Measurements from ENCODE around the gene AP4M1.
"Not testable (repeated sequence)": the region's sequence is repeated elsewhere in the genome, so short reads cannot be mapped to it uniquely, and the experiment has no call there.

The AP4M1 gene

DNA sequence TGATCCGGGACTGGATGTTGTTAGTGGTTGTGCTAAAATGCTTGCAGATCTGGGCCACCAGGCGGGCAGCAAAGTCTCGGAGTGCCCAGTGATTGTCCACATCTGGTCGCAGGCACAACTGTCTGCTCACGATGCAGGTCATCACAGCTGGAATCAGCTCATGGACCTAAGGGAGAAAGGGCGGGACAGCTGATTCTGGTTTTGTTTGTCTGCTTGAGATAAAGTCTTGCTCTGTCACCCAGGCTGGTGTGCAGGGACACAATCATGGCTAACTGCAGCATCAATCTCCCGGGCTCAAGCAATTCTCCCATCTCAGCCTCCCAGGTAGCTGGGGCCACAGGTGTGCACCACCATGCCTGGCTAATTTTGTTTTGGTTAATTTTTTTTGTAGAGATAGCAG lies 9.7 kb downstream of the AP4M1 start:
- no peak for DNase-seq

DNA sequence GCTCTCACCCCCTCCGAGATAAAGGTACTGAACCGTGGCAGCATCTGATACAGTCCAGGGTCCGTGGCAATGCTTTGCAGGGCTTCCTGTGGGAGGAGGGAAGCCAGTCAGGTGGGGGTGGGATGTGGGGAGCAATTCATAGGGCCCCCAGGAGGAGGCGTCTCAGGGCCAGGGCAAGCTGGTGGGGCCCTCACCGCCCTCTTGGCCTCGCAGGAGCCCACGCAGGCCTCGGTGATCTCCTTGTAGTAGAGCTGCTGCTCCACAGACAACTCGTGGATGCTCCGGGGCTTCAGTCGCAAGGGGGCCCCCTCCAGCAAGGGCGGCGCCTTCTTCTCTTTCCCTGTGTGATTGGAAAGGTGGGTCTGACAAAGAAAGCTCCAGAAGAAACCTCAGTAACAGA lies 10.5 kb downstream of the AP4M1 start:
- no peak for DNase-seq

DNA sequence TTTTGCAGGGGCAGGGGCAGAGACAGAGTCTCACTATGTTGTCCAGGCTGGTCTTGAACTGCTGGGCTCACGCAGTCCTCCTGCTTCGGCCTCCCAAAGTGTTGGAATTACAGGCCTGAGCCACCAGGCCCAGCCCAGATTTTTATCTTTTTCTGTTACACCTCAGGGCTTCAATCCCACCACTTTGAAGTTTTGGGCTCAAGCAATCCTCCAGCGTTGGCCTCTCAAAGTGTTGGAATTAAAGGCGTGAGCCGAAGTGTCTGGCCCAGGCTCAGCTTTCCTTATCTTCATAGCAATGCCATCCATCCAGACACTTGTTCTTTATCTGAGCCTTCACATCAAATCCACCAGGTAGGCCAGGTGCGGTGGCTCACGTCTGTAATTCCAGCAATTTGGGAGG lies 13.6 kb downstream of the AP4M1 start:
- no peak for DNase-seq

DNA sequence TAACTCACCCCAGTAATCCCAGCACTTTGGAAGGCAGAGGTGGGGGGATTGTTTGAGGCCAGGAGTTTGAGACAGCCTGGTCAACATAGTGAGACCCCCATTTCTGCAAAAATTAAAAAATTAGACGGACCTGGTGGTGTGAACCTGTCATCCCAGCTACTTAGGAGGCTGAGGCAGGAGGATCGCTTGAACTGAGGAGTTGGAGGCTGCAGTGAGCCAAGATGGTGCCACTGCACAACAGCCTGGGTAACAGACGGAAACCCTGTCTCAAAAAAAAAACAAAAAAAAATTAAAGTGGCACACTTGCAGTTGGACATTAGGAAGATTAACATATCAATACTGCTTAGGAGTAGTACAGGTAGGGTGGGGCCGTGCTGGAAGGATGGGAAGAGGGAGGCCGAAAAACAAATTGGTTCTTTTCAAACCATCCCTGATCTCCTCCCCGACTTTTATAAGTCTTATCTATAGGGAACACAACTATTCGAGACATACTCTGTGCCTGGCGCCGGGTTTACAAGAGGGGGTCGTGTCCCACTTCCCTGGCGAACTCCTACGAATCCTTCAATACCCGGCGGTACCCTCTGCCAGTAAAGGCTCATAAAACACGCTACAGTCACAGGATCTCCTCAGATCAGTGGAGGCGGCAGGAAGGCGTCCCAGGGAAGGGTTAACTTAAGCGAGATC lies 17.1 kb downstream of the AP4M1 start:
- no peak for DNase-seq

DNA sequence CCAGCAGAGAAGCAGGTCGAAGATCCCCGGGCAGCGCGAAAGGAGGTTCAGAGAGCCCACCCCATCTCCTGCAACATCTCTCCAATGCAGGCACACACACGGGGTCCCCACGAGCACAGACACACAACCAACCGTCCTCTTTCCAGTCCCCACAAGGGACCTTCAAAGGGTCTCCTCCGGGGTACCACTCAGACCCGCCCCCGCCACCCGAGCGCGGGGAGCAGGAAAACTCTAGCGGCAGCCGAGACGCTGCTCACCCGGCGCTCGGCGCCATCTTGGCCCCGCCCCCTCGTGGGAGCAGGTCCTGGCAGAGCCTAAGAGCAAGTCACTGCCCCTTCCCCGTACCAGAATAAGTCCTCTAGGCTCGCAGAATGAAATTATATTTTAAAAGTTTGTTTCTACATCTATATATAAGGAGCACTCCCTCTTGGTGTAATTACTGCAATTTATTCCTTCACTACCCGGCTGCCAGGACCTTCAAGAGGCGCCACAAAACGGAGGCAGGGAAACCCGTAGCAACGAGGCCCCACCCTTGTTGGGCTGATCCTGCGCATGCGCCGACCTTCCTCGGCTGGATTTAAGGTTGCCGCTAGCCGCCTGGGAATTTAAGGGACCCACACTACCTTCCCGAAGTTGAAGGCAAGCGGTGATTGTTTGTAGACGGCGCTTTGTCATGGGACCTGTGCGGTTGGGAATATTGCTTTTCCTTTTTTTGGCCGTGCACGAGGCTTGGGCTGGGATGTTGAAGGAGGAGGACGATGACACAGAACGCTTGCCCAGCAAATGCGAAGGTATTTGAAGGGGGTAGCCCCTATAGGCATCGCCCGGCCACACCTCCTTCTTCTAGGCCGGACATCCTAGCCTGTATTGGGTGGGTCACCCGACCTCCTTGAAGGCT lies 17.9 kb downstream of the AP4M1 start, which contains the start of the genes CNPY4 and TAF6:
Gene CNPY4 (plus strand): TSS at position 563 of the 898 bp plus-strand sequence. CDS start 111 bp downstream, at position 674.
Gene TAF6 (minus strand): TSS at position 287 of the 898 bp plus-strand sequence. CDS start 5,149 bp downstream, outside the sequence.
- DNase-seq: peak; percentile 97

DNA sequence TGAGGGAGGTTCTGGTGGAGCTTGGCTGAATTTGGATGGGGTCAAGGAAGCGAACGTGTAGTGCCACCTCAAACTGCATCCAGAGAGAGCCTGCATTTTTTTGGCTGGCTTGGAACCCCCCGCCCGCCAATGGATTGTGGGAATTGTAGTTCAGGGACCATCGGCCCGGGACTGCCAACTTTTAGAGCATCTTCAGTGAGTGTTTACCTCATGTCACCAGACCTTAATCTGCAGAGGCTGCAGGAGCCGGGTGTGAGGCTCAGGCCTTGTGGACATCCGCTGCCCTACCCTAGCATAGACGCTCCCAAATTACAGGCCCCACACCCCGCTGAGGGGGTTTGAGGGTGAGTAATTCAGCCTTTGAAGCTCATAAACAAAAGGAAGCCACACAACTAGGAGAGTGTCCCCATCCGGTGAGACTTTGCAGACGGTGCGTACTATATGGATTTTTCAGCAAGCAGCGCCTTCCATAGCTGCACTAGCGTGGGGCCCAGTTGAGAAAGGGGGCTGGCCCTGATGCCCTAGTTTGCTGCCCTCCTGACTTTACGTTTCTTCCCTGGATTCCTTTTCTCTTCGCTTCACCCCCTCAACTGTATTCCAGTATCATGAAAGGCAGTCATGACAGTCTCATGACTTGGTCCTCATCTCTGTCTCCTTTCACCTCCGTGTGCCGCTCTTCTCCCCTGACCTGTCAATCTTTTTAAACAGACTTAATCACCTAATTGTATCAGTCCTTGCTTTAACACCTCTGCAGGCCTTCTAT lies 18.7 kb downstream of the AP4M1 start:
- peak; percentile 83 for DNase-seq

DNA sequence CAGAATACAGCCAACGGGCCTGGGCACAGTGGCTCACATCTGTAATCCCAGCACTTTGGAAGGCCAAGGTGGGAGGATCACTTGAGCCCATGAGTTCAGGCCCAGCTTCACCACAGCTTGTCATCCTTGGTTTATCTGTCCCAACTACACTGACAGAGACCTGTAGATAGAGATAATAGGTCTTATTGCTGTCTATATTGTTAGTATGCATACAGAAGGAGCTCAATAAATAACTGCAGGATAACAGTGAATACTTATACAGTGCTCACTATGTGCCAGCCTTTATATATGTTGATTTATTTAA lies 19.2 kb downstream of the AP4M1 start:
- DNase-seq: no peak

DNA sequence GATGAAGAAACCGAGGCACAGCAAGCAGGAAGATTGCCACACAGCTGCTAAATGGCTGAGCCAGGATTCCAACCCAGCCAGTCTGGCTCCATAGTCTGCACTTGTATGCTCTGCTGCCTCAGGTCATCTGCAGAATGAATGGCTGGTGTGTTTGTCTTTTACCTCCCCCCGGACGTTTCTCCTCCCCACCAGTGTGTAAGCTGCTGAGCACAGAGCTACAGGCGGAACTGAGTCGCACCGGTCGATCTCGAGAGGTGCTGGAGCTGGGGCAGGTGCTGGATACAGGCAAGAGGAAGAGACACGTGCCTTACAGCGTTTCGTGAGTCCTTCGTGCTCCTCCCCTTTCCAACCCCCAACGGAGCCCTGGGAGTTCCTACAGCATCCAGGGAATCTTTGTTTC lies 20.6 kb downstream of the AP4M1 start:
- DNase-seq: no peak

DNA sequence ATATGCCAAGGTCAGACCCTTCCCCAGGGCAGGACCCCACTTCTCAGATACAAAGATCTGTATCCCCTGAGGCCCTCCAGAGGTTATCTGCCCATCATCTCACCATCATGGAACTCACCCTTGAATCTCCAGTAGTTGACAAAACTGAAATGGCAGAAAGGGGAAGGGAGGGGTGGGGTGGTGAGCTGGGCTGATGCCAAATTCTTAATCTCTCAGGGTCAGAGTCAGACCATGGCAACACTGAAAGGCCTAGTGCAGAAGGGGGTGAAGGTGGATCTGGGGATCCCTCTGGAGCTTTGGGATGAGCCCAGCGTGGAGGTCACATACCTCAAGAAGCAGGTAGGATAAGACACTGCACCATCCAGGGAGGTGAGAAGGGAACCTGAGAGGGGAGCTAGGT lies 21.1 kb downstream of the AP4M1 start:
- DNase-seq: no peak

DNA sequence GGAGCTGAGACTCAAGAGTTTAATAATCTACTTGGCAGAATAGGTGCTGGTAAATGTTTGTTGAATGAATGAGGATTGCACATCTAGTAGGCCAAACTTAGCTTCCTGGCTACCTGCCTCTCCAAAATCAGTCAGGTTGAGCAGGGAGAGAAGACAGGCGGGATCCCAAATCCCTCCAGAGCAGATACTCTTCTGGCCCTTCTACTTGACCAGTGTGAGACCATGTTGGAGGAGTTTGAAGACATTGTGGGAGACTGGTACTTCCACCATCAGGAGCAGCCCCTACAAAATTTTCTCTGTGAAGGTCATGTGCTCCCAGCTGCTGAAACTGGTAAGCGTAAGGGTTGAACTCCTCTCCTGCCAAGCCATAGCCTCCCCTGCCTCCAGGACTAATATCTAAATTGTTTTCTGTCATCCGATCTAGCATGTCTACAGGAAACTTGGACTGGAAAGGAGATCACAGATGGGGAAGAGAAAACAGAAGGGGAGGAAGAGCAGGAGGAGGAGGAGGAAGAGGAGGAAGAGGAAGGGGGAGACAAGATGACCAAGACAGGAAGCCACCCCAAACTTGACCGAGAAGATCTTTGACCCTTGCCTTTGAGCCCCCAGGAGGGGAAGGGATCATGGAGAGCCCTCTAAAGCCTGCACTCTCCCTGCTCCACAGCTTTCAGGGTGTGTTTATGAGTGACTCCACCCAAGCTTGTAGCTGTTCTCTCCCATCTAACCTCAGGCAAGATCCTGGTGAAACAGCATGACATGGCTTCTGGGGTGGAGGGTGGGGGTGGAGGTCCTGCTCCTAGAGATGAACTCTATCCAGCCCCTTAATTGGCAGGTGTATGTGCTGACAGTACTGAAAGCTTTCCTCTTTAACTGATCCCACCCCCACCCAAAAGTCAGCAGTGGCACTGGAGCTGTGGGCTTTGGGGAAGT lies 23.1 kb downstream of the AP4M1 start:
- no peak for DNase-seq

DNA sequence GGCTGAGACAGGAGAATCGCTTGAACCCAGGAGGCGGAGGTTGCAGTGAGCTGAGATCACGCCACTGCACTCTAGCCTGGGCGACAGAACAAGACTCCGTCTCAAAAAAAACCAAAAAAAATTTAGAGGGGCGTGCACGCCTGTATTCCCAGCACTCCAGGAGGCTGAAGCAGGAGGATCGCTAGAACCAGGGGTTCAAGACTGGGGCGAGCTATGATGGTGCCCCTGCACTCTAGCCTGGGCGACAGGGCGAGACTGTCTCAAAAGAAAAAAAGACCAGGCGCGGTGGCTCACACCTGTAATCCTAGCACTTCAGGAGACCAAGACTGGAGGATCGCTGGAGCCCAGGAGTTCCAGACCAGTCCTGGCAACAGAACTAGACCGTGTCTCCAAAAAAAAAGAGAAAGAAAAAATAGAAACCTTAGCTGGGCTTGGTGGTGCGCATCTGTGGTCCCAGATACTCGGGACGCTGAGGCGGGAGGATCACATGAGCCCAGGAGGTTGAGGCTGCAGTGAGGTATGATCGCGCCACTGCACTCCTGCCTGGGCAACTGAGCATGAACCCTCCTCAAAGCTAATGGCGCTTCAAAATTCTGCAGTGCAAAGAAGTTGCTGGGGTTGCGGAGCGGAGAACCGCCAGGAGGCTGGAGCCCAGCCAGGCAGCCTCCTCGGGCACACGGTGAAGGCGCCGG lies 24.9 kb downstream of the AP4M1 start:
- DNase-seq: no peak

DNA sequence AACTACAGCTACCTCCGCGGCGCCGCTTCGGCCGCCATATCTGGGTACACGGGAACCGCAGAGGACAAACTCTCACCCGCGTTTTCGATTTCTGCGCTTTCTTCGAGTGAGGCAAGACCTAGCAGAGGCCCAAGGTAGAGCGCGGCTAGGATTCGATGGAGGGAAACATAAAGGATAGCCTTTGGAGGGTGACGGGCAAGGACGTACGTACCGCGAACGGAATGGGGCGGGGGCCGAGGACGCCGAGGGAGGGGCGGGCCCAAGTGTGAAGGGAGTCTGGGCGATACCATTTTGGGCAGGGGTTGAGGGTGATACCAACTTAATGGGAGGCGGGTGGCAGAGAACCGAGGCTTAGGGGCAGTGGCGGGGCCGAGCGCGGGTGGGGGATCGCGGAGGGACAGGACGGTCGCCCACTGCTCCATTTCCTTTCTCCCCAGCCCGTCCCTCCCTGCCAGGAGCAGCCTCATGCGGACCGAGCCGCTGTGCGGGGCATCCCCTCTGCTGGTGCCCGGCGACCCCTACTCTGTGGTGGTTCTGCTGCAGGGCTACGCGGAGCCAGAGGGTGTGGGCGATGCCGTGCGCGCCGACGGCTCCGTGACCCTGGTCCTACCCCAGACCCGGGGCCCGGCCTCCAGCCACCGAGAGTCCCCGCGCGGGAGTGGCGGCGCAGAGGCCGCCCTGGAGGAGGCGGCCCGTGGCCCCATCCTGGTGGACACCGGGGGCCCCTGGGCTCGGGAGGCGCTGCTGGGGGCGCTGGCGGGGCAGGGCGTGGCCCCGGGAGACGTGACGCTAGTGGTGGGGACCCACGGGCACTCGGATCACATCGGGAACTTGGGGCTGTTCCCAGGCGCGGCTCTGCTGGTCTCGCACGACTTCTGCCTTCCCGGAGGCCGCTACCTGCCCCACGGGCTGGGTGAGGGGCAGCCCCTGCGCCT lies 25.8 kb downstream of the AP4M1 start, which contains the start of gene MBLAC1:
Gene MBLAC1 (plus strand): TSS at position 37 of the 935 bp plus-strand sequence. CDS start 429 bp downstream, at position 466.
- DNase-seq: peak; percentile 95

DNA sequence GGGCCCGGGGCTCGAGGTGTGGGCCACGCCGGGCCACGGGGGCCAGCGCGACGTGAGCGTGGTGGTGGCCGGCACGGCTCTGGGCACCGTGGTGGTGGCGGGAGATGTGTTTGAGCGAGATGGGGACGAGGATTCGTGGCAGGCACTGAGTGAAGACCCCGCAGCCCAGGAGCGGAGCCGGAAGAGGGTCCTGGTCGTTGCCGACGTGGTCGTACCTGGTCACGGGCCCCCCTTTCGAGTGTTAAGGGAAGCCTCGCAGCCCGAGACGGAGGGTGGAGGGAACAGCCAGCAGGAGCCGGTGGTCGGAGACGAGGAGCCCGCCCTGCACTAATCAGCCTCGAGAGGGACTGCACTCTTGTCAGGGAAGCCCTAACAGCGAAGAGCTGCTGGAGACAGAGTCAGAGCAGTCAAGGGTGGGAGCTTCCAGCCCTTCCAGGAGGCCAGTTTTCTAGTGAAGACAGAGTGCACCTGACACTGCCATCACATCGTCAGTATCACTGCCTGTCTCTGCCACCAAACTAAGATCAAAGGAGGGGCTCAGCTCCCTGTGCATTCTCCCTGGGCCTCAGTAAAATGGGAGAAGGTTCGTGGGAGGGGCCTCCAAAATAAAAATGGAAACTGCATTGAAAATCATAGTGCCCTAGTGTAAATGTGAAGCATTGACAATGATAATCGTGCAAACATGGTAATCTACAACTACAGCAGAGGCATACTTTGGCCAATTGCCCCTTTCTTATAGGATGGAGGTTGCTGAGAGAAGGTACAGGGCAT lies 26.6 kb downstream of the AP4M1 start:
- peak; percentile 45 for DNase-seq

DNA sequence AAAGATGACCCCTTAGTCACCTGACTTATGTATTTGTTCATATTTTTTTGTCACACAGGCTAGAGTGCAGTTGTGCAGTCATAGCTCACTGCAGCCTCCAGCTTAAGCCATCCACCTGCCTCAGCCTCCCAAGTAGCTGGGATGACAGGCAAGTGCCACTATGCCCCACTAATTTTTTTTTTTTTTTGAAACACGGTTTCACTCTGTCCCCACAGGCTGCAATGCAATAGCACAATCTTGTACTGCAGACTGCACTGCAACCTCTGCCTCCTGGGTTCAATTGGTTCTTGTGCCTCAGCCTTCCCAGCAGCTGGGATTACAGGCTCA lies 27.2 kb downstream of the AP4M1 start:
- no peak for DNase-seq

DNA sequence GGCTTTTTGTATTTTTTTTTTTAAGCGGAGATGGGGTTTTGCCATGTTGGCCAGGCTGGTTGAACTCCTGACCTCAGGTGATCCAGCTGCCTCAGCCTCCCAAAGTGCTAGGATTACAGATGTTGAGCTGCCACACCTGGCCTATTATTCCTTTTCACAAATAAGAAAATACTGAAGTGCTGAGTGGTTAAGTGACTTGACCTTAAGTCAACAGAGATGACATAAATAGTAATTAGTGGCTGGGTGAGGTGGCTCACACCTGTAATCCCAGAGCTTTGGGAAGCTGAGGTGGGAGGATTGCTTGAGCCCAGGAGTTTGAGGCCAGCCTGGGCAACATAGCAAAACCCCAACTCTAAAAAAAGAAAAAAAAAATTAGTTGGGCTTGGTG lies 28.8 kb downstream of the AP4M1 start:
- DNase-seq: not testable (repeated sequence)

DNA sequence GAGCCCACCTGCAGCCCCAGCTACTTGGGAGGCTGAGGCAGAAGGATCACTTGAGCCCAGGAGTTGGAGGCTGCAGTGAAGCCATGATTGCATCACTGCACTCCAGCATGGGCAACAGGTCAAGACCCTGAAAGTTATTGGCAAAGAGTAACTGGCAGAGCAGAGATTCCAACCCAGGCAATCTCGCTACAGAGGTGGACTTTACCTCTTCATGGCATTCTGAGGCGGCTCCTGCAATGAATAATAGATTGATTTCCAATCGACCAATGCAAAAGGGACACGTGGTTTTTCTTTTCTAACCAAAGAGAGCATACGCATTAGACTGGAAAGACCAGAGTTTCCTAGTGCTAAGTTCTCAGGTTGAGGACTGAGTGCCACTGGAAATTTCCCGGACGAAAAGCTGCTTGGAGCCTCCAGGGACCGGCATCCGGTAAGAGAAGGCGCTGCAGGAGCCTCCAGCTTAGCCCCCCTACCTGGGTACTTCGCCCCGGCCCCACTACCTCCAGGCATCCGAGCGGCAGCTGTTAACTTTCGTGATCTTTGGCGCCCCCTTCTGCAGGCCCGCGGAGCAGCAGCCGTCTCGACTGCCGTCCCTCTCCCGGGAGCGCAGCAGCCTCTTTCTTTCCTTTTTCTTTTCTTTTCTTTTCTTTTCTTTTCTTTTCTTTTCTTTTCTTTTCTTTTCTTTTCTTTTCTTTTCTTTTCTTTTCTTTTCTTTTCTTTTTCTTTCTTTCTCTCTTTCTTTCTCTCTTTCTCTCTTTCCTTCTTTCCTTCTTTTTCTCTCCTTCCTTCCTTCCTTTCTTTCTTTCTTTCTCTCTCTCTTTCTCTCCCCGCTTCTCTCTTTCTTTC lies 29.4 kb downstream of the AP4M1 start:
- DNase-seq: peak; percentile 90

DNA sequence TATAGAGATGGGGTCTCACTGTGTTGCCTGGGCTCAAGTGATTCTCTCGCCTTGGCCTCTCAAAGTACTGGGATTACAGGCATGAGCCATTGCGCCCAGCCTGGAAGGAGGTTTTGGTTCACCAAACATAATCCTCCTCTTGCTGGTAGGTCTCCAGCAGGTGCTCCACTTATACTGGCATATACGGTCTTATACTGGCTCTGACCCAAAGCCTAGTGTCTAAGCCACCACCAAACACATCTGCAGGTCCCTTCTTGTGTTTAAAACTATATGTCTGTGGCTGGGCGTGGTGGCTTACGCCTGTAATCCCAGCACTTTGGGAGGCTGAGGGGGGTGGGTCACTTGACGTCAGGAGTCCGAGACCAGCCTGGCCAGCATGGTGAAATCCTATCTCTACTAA lies 30.7 kb downstream of the AP4M1 start:
- DNase-seq: no peak

DNA sequence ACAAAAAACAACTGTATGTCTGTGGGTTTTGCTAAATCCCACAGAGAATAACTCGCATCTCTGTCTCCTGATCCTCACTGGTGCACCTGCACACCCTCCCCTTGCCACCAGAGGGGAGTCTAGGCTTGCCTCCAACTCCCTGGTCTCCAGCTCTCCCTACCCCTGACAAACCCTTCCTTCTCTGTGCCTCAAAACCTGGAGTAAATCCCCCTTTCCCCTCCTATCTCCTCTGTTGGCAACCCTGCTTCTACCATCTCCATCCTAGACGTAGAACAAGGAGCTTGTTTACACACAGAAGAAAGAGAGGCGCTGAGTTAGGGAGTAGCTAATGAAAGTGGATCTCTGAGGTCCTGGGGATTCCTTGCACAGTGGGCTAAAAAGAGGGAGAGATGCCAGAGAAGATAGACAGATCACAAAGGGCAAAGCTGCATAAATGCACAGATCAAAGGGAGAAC lies 31.3 kb downstream of the AP4M1 start:
- DNase-seq: peak; percentile 75
